Stimulated activated CD4-positive, alpha-beta T cell treated with anti-CD3 and anti-CD28 coated beads, Interleukin-1b, Interleukin-23, amount 100 ng/mL, for 1 hour (primary cell): ENCODE data around the gene ESAM.

Source experiments
- DNase-seq, 2 donors: peaks; one replicate each; pipeline ENCODE4 v3.0.0-alpha.2; 2020; ENCODE audit warnings: low read depth in 2 of 2

The ESAM gene

DNA sequence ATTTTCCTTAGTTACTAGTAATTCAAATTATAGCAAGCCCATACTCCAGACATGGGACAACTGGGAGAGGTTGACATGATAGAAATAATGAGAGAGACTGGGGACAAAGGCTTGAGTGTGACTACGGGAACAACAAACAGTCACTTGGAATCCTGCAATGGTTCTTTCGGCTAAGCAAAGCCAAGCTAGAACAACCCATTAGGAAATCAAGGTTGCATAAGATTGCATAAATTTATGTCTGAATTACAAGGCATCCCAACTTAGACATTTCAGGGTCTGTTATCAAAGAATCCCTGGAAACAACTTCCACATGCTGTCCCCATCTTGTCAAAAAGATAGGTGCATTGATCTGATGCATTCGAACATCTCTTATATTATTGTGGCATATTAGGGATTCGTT lies 32.5 kb downstream of the ESAM start:
- DNase-seq: no peak

DNA sequence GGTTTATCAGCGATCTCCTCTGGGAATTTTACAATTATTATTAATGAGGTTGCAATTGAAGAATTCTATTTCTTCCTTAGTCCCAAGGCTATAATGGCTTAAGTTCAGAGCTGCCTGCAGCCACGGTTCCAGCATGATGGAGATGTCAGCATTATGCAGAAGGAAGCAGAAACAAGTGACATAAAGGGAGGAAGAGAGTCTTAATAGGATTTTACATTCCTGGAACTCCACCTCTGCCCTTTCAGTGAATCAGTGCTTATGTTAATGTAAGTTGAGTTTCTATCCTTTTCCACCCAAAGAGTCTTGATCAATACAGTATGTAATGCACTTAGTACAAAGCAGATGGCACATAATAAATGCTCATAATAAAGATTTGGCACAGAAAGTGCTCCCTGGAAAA lies 34.0 kb downstream of the ESAM start:
- DNase-seq: no peak

DNA sequence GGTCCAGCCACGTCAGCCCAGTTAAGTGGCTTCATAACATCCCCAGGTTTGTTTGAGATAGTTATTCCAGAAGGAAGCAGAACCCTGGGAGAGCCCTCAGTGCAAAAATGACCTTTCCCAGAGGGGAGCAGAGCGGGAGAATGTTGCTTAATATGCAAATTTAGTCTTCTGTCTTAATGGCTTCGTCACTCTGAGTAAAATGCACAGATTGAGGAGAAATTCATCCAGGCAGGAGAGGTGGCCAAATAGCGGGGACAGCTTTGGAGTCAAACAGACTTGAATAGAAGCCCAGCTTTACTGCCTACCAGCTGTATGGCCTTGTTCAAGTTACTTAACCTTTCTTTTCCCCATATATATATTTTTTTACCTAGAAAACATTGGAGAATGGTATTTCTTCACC lies 34.6 kb downstream of the ESAM start:
- no peak for DNase-seq

DNA sequence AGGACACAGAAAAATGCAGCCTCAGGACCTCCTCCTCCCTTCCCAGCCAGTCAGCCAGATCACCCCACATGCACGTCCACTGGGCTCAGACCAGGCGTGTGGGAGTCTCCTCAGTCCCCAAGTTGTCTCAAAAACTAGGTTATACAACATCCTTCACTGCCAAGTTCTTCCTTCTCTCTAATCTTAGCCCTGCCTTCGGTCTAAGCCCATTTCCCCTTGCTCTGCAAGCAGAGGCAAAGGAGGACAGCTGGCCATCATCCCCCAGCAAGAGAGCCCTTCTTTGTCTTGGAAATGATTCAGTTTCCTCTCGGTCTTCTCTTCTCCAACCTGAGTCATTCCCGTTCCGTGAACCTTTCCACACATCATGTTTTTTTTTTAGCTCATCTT lies 36.4 kb downstream of the ESAM start:
- no peak for DNase-seq

DNA sequence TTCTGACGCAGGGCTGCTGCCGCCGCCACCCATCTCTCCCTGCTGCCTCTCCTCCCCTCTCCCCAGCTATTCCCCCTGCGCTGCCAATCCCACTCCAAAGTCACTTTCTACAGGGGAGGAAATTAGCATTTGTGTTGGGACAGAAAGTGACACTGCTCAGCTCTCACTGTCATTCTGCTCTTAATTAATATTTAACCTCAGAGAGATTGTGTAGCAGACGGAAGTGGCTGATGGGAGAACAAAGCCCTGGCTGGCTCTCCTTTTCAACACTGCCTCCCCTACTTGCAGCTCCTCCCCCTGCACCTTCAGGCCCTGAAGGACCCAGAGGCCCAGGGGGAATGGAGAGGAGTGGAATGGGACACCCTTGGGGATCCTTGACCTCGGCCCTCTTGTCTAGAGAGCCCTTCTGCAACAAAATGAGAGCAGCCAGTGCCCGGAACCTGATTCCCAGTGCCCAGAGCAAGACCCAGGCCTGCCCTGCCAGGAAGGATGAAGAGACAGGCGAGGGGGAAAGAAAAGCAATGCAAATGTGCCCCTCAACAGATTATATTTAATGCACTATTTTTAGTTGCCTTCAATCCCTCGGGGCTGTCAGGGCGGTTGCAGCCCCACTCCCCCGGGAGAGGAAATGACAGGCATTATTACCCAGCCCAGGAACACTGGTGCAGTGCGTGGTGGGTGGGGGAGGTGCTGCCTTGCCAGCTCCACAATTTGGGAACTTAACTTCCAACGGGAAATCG lies 36.9 kb downstream of the ESAM start:
- DNase-seq: no peak

DNA sequence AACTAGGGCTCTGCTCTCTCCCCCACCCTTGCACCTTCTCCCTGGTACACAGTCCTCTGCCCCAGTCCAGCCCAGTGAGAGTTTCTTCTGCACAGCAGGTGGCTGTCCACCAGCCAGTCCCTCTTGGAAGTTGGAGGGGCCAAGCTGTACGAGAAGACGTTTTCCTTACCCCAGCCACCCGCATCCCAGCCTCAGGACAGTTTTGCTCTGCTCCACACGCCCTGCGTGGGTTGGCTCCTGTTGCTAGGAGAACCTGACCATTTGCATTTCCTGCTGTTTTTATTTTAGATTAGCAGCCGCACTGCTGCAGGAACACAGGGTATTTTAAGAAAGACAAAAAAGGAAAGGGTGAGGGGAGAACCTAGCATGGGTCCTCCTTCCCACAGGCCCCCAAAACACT lies 39.9 kb downstream of the ESAM start:
- DNase-seq: no peak

DNA sequence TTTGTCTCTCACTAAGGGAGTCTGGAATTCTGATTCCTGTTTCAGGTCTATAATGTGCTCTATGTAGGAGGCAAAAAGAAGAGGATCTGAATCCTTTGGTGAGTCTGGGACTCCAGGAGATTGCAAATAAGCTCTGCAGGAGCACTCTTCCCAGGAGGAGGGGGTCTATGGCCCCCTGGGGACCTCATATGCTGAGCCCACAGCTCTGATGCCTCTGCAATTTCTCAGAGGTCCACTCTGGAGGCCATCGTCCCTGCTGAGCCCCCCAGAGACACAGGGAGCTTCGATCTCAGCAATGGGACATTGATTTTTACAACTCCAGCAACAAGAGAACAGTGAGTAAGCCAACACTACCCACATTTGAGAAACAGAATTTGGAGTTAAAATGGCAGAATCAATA lies 42.6 kb downstream of the ESAM start:
- DNase-seq: no peak

DNA sequence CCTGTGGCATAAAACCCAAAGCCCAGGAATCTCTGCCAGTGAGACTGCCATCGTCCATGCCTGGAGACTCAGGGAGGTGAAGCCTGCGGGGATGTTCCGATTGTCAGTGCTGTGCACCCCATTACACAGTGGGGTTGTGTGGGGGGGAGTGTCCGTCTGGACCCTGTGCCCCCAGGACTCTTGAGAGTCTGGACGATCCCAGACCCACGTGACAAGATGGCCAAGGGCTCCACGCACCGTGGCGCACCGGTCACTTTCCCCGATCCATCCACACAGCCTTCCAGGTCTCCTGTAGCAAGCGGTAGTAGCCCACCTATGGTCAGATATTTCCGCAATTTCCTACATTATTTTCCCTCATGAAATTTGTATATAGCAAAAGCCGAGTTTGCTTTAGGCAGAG lies 43.3 kb downstream of the ESAM start:
- DNase-seq: no peak

DNA sequence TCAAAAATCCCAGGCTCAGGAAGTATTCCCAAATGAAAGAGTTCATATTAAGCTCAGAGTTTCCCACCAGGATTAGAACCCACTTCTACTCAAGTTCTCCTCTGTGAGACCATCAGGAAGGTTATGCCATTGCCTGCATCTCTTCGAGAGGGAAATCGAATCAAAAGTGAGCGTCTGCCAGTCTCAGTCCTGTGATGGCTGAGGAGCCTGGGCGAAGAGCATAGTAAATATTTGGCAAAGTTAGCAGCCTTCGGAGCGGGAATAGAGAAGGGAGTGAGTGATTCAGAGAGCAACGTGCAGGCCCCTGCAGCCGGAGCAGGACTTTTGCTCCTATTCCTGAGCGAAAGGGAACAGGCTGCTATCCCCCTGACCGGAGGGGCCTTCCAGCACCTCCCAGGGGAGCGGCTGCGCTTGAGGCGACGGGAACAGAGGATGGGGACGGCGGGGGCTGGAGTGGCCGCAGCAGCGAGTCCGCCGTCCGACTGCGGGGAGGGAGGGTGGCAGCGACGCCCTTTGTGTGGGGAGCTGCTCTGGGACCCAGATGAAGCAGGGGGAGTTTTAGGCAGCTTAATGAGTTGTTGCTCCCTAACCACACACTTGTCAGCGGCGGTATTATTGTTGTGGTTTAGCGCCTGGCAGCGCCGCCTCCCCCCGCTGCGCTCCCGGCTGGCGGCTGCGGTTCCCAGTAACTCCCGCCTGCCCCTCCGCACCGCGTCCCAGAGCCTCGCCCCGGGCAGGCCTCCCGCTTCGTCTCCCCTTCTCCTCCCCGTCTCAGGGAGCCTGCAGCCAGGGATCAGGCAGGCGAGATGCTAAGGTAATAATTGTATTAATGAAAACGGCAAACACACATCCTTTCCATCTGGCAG lies 44.1 kb downstream of the ESAM start:
- DNase-seq: no peak

DNA sequence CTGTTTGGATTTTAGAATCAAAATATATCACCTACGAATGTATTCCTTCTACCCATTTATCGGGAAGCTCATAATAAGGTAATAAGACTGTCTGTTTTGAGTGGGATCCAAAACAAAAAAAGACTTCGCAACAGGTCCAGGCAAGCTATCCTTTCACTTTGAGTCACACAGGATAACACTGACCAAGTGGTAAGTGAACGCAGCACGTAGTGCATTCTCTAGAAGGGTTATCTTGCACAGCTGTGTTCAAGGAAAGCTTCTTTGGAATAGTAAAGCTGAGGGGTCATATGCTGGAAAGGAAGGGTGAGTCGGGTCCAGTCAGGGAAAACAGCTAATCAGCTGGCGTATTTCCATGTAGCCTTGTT lies 44.7 kb downstream of the ESAM start:
- no peak for DNase-seq

DNA sequence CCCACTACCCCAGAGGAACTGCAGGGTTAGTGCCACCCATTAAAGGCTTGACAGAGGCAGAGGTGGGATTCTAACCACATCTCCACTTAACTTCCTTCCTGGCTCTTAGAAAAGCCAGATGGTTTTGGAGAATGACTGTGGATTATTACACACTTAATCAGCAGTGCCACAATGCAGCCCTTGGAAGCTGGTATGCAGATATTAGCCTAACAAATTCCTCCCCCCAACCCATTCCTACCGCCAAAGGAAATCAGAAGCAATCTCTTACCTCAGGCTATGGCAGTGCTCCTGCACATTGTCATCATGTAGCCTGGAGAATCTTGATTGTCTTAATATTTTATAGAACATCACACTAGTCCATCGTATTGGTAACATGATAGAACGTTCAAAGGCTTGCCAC lies 45.5 kb downstream of the ESAM start:
- no peak for DNase-seq

DNA sequence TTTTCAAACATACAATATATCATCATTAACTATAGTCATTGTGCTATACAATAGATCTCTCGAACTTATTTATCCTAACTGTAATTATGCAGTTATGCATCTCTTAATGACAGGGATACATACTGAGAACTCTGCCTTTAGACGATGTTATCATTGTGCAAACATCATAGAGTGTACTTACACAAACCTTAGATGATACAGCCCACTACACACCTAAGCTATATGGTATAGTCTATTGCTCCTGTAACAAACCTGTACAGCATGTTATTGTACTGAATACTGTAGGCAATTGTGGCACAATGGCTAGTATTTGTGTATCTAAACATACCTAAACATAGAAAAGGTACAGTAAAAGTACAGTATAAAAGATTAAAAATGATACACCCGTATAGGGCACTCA lies 49.7 kb downstream of the ESAM start:
- no peak for DNase-seq

DNA sequence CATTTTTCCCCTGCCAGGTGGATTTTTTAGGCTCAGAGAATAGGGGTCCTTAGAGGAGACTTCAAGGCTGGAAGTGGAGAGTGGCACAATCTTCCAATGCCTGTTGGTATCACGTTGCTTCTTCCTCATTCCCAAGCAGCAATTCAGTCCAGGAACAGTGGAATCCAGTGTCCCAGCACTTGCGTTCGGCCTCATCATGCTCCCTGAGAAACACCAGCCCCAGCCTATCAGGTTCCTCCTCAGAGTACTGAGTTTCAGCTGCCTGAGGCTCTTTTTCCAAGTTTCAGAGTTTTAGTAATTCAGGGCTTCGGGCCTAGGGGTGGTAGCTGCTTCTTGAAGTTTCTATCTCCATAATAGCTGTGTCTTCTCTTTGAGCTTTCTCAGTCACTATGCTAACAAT lies 54.3 kb downstream of the ESAM start:
- no peak for DNase-seq
